ENCODE measurements around the gene ZNF83.
A peak's percentile ranks its signal among the peaks of the same experiment; 100 is the strongest.
"Not testable (repeated sequence)": the region's sequence is repeated elsewhere in the genome, so short reads cannot be mapped to it uniquely, and the experiment has no call there.

Gene ZNF83

GRCh38 chr19:52638601-52639000 lies 446 bp upstream of the ZNF83 start:
- no peak for DNase-seq

GRCh38 chr19:52635786-52636570 lies 2.2 kb downstream of the ZNF83 start:
- no peak for DNase-seq

- DNase-seq = not testable (repeated sequence)
Observed at GRCh38 chr19:52627441-52627840, 10.7 kb downstream of the ZNF83 start.

- DNase-seq = no peak
Observed at GRCh38 chr19:52626915-52627314, 11.2 kb downstream of the ZNF83 start.

DNA sequence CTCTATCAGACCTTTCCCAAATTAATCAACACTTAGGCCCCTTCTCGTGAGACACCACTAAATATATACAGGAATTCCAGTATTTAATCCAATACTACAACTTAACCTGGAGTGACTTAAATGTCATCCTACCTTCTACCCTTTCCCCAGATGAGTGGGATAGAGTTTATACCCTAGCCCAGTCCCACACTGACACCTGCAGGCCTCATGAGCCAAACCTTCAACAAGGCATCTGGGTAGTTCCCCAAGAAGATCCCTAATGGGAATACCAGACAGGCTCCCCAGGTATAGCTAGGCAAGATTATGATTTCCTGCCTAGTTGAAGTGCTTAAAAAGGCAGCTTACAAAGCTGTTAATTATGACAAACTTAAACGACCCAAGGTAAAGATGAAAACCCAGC lies 15.9 kb downstream of the ZNF83 start:
- no peak for DNase-seq

DNA sequence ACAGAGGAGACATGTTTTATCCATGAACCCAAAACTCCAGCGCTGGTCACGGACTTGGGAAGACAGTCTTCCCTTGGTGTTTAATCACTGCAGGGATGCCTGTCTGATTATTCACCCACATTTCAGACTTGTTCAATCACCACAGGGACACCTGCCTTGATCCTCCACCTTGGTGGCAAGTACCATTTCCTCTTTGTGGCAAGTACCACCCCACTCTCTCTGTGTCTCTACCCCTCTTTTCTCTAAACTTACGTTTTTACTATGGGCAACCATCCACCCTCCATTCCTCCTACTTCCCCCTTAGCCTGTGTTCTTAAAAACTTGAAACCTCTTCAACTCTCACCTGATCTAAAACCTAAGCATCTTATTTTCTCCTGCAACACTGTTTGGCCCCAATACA lies 16.8 kb downstream of the ZNF83 start:
- DNase-seq = no peak

GRCh38 chr19:52613299-52613906 lies 24.8 kb downstream of the ZNF83 start:
- no peak for DNase-seq

- DNase-seq = no peak
Observed at GRCh38 chr19:52603558-52604207, 34.5 kb downstream of the ZNF83 start.

GRCh38 chr19:52602941-52603340 lies 35.2 kb downstream of the ZNF83 start:
- DNase-seq = no peak

- not testable (repeated sequence) for DNase-seq
Observed at GRCh38 chr19:52601974-52602366, 36.2 kb downstream of the ZNF83 start.

- peak; percentile 87 for DNase-seq
Observed at GRCh38 chr19:52601025-52601973, 36.9 kb downstream of the ZNF83 start.

DNA sequence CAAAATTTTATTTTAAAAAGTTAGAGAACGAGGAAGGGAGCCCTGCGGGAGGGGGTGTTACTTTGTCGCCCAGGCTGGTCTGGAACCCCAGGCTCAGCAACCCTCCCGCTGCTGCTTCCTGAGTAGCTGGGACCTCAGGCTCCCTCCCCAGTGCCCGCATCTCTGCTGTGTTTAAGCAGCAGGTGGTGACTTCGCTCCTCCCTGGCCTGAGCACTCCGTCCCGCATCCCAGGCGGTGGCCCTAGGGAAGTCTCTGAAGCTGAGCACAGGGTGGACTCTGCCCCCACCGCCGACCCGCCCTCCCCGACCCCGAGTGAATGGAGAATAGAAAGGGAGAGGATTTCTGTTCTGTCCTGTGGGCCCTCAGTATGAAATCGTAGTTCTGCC lies 37.5 kb downstream of the ZNF83 start:
- DNase-seq = no peak

GRCh38 chr19:52599241-52599640 lies 38.9 kb downstream of the ZNF83 start:
- DNase-seq = no peak

GRCh38 chr19:52593441-52593840 lies 44.7 kb downstream of the ZNF83 start:
- not testable (repeated sequence) for DNase-seq

DNA sequence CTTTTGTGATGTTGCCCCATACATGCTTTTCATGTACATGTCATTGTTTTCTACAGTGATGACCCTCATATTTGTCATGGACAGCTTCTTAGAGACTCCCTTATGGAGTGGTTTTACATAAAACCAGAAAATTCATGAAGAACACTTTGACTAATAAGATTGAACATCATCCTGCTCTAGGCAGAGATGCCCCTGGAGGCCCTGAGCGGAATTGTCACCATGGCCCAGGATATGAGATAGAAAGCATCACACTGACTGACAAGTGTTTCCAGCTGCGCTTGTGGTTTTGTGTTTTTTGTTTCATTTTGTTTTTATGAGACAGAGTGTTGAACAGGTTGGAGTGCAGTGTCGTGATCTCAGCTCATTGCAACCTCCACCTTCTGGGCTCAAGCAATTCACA lies 45.9 kb downstream of the ZNF83 start:
- no peak for DNase-seq

DNA sequence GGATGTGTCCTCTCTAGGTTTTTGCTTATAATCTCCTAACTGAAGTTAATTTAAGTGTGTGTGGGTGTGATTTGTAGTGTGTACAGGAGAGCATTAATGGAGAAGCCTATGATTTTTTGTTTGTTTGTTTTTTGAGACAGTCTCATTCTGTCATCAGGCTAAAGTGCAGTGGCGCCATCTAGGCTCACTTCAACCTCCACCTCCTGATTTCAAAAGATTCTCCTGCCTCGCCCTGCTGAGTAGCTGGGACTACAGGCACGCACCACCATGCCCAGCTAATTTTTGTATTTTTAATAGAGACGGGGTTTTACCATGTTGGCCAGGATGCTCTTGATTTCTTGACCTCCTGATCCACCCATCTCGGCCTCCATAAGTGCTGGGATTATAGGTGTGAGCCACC lies 47.4 kb downstream of the ZNF83 start:
- no peak for DNase-seq

- DNase-seq = no peak
Observed at GRCh38 chr19:52585604-52586003, 52.6 kb downstream of the ZNF83 start.

GRCh38 chr19:52584736-52585440 lies 53.3 kb downstream of the ZNF83 start:
- no peak for DNase-seq

- DNase-seq = peak; percentile 89
Observed at GRCh38 chr19:52570000-52570861, 67.9 kb downstream of the ZNF83 start, which contains the start of gene ZNF701. ZNF701 (plus strand) TSS chr19:52570287; CDS start chr19:52574148, 3,861 bp downstream.

GRCh38 chr19:52569638-52569999 lies 68.5 kb downstream of the ZNF83 start:
- not testable (repeated sequence) for DNase-seq

DNA sequence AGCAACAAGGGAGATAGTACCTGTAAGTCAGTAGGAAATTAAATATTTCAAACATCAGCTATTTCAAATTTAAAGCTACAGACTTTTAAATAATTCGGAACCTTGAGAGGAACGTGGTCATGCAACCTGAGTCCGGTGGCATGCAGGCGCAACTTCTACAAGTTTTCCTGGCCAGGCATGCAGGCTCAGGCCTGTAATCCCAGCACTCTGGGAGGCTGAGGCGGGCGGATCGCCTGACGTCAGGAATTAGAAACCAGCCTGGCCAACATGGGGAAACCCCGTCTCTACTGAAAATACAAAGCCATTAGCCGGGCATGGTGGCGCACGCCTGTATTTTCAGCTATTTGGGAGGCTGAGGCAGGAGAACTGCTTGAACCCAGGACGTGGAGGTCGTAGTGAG lies 70.2 kb downstream of the ZNF83 start:
- no peak for DNase-seq

All from fibroblast of upper back skin (primary cell).